ENCODE measurements around the gene BMPR1B.
A peak's percentile ranks its signal among the peaks of the same experiment; 100 is the strongest.

The BMPR1B gene

DNA sequence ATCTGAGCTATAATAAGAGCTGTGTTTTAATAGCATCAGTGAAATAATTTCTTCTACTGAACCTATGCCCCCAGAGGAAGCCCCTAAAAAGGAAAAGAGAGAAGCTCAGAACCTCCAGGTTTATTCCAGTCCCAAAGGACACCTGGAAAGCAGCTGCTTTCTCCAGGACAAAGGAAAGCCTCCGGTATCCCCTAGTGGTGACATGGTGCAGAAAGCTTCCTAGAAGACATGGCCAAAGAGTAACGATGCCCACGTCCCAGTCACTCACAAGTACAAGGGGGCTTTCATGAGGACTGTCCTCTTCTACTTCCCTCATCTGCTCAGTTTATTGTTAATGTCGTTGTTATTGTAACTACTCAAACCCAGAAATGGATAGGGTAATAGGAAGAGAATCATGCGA is 447.1 kb downstream of the BMPR1B start:
- no peak overlapping the region for H3K4me3 ChIP-seq (ENCODE audit: low read depth, low read length)
- TF ChIP-seq, protein P1, sequence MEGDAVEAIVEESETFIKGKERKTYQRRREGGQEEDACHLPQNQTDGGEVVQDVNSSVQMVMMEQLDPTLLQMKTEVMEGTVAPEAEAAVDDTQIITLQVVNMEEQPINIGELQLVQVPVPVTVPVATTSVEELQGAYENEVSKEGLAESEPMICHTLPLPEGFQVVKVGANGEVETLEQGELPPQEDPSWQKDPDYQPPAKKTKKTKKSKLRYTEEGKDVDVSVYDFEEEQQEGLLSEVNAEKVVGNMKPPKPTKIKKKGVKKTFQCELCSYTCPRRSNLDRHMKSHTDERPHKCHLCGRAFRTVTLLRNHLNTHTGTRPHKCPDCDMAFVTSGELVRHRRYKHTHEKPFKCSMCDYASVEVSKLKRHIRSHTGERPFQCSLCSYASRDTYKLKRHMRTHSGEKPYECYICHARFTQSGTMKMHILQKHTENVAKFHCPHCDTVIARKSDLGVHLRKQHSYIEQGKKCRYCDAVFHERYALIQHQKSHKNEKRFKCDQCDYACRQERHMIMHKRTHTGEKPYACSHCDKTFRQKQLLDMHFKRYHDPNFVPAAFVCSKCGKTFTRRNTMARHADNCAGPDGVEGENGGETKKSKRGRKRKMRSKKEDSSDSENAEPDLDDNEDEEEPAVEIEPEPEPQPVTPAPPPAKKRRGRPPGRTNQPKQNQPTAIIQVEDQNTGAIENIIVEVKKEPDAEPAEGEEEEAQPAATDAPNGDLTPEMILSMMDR (IDR thresholded peaks at IDR 0.05; ENCODE audit: insufficient read depth, low read depth, low read length, missing control alignments) = peak; percentile 15
- DNase-seq (ENCODE audit: low read depth) = no peak

Measured in GM12865 (cell line).